Measurements from ENCODE around the gene PTPRM. TPM values are rescaled to one million over a fixed set of nuclear protein-coding genes. Genes with fewer than 3 reads are reported as not detected.
A peak's percentile ranks its signal among the peaks of the same experiment; 100 is the strongest.

PTPRM gene
- total and polyA plus RNA-seq, 2 of the 4 experiments (the other 2 are of a cell fraction), result 28.3 to 51.2 TPM

DNA sequence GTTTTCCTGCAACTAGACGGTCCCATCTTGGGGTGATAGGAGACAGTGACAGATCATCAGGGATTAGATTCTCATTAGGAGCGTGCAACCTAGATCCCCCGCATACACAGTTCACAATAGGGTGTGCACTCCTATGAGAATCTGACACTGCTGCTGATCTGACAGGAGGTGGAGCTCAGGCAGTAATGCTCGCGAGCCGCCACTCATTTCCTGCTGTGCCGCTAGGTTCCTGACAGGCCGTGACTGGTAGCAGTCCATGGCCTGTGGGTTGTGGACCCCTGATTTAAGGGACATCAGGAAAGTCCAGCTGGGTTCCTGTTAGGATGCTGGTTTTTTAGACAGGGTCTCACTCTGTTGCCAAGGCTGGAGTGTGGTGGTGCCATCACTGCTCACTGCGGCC lies 48.7 kb downstream of the PTPRM start:
- Histone ChIP-seq H3K4ac (ENCODE audit: low read depth, low read length) (no peak overlapping the region), H3K79me1 (ENCODE audit: low read depth in 1 of 2, low read length in 2 of 2) (peaks cover 35 to 49% of the 10 kb centered on the region in 2 experiments), H2BK15ac (ENCODE audit: low read depth, low read length) (no peak overlapping the region), H2BK5ac (ENCODE audit: low read depth, low read length, poor library complexity, severe bottlenecking) (no peak overlapping the region), H2BK20ac (ENCODE audit: low read depth, low read length) (no peak overlapping the region), H2BK120ac (ENCODE audit: low read depth, low read length) (no peak overlapping the region), H2AK5ac (ENCODE audit: low read depth, low read length) (peak overlapping the region; percentile 40; the same call in 1 of the 2 replicates), H3K36me3 (ENCODE audit: control insufficient read depth, insufficient read depth, low read length) (no peaks in the 10 kb centered on the region), H3K4me3 (ENCODE audit: insufficient read depth, low read depth, low read length) (no peak overlapping the region), H2AK9ac (replicated peaks; ENCODE audit: low read depth, low read length, poor library complexity) (no peak overlapping the region), H3K4me1 (ENCODE audit: control insufficient read depth, insufficient read depth, low read length) (peaks cover 13% of the 10 kb centered on the region), H3K4me2 (ENCODE audit: low read depth, low read length) (no peak overlapping the region), H3K14ac (replicated peaks; ENCODE audit: low read depth, low read length) (no peak overlapping the region), H3K9me3 (ENCODE audit: control insufficient read depth, insufficient read depth, low read length) (no peaks in the 10 kb centered on the region), H4K8ac (ENCODE audit: low read depth in 2 of 2, low read length in 2 of 2) (no peak overlapping the region), H3K23ac (ENCODE audit: low read depth, low read length) (no peak overlapping the region), H4K20me1 (ENCODE audit: insufficient read depth, low read length) (peaks cover 10% of the 10 kb centered on the region; the same call in 1 of the 2 replicates), H3K56ac (ENCODE audit: extremely low read depth, insufficient read depth, low read length) (no peak overlapping the region), H3K9me1 (ENCODE audit: insufficient read depth, low read length) (peaks cover 2% of the 10 kb centered on the region; the same call in 1 of the 2 replicates), H3K9ac (ENCODE audit: low read depth, low read length) (no peak overlapping the region), H2AFZ (replicated peaks; ENCODE audit: low read length, poor library complexity) (no peak overlapping the region), H3K27ac (ENCODE audit: insufficient read depth, low read length) (no peak overlapping the region), H3K18ac (ENCODE audit: low read depth, low read length) (no peak overlapping the region), H4K5ac (ENCODE audit: low read depth, low read length) (no peak overlapping the region), H3K27me3 (ENCODE audit: control insufficient read depth, insufficient read depth, low read length) (no peaks in the 10 kb centered on the region), H4K91ac (ENCODE audit: insufficient read depth, low read depth, low read length) (no peak overlapping the region)
- in situ Hi-C loops (cut with MboI; ENCODE audit: low sequenced_read_pairs) (no loop called here), dilution Hi-C loops (cut with HindIII; ENCODE audit: low sequenced_read_pairs, unreplicated experiment) (no loop called here), intact Hi-C loops (cut with micrococcal nuclease) (loop anchor here (5.0 kb wide), 1 partner anchor 39 kb away; no protein-coding TSS in a partner anchor)
- 96% methylated on average over 5 of the region's 9 CpGs; no CpG with 5 or more reads in 1 of the 2 experiments for WGBS, 2 experiments (ENCODE audit: extremely low coverage in 2 of 2, insufficient read length in 1 of 2)
- no TSS peak for BruUV-seq (replicated peaks)
- TF ChIP-seq MXI1 (IDR thresholded peaks at IDR 0.05; ENCODE audit: borderline replicate concordance, low read depth, low read length) (no peak), BHLHE40 (IDR thresholded peaks at IDR 0.05; ENCODE audit: low read depth, low read length) (no peak), CHD1 (IDR thresholded peaks at IDR 0.05; ENCODE audit: low read depth, low read length) (no peak), MAFK (IDR thresholded peaks at IDR 0.05; ENCODE audit: low read depth, low read length) (no peak), POLR2A (IDR thresholded peaks at IDR 0.05; ENCODE audit: low read depth, low read length) (no peak), MAZ (IDR thresholded peaks at IDR 0.05; ENCODE audit: borderline replicate concordance, low read depth, low read length) (no peak), FOS (IDR thresholded peaks at IDR 0.05; ENCODE audit: low read depth, low read length) (no peak), RCOR1 (IDR thresholded peaks at IDR 0.05; ENCODE audit: insufficient replicate concordance, low read length) (no peak), RAD21 (IDR thresholded peaks at IDR 0.05; ENCODE audit: low read length) (no peak), RFX5 (IDR thresholded peaks at IDR 0.05; ENCODE audit: low read depth, low read length) (no peak), CEBPB (IDR thresholded peaks at IDR 0.05; ENCODE audit: low read depth, low read length) (no peak), NFE2L2 (IDR thresholded peaks at IDR 0.05; ENCODE audit: low read depth, low read length) (no peak), SMC3 (IDR thresholded peaks at IDR 0.05; ENCODE audit: low read depth, low read length) (no peak)
- TF ChIP-seq, protein P1, sequence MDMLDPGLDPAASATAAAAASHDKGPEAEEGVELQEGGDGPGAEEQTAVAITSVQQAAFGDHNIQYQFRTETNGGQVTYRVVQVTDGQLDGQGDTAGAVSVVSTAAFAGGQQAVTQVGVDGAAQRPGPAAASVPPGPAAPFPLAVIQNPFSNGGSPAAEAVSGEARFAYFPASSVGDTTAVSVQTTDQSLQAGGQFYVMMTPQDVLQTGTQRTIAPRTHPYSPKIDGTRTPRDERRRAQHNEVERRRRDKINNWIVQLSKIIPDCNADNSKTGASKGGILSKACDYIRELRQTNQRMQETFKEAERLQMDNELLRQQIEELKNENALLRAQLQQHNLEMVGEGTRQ (IDR thresholded peaks at IDR 0.05; ENCODE audit: low read depth, low read length), result no peak
- TF ChIP-seq, protein P2, sequence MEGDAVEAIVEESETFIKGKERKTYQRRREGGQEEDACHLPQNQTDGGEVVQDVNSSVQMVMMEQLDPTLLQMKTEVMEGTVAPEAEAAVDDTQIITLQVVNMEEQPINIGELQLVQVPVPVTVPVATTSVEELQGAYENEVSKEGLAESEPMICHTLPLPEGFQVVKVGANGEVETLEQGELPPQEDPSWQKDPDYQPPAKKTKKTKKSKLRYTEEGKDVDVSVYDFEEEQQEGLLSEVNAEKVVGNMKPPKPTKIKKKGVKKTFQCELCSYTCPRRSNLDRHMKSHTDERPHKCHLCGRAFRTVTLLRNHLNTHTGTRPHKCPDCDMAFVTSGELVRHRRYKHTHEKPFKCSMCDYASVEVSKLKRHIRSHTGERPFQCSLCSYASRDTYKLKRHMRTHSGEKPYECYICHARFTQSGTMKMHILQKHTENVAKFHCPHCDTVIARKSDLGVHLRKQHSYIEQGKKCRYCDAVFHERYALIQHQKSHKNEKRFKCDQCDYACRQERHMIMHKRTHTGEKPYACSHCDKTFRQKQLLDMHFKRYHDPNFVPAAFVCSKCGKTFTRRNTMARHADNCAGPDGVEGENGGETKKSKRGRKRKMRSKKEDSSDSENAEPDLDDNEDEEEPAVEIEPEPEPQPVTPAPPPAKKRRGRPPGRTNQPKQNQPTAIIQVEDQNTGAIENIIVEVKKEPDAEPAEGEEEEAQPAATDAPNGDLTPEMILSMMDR (conservative IDR thresholded peaks at IDR 0.05; ENCODE audit: low read depth, low read length), result no peak
- DNase-seq, result no peak
- ATAC-seq (ENCODE audit: low read depth), result no peak
- ChIA-PET POLR2A (ENCODE audit: unreplicated experiment) (no interaction called here), CTCF (interaction anchor here (0.7 kb wide), 1 partner anchor 866 kb away, joined by 3 read pairs; no protein-coding TSS in a partner anchor)
